ENCODE measurements around the gene UPK1B. TPM values are rescaled to one million over a fixed set of nuclear protein-coding genes. Genes with fewer than 3 reads are reported as not detected.
"Not testable (repeated sequence)": the region's sequence is repeated elsewhere in the genome, so short reads cannot be mapped to it uniquely, and the experiment has no call there.

The UPK1B gene
- total RNA-seq, 2 donors from 2014 or later: not detected

DNA sequence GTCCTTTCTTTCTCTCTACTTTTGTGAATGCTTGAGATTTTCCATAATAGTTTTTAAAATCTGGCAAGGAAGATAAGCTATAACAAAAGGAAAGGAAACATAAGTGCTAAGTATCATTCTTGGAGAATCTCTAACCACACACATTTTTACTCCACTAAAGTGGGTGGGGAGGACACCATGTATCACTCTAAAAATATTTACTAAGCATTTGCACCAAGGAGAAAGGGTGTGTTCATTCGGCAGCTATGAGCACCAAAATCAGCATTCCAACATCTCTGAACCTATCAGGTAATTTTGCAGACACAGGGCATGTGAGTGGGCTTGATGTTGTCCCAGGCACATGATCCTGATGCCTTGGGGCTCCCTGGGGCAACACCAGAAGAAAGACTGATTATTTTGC is 61.8 kb downstream of the UPK1B start:
- H3K9me3 Mint-ChIP-seq: no peaks in the 10 kb centered on the region
- H3K27me3 Mint-ChIP-seq (ENCODE audit: low read depth): no peaks in the 10 kb centered on the region
- H3K36me3 Mint-ChIP-seq (ENCODE audit: insufficient read depth in 2 of 2): peaks cover 4 to 16% of the 10 kb centered on the region in 2 donors
- peaks cover 66% of the 10 kb centered on the region for H3K4me1 Mint-ChIP-seq (ENCODE audit: low read depth)
- peak overlapping the region; percentile 25 to 31 for H3K4me3 Mint-ChIP-seq
- no peak for ATAC-seq (replicated peaks in 1 of 2)
- H3K27ac Mint-ChIP-seq: no peak overlapping the region
- DNase-seq: no peak

GRCh38 chr3:119236756-119237155 is 63.4 kb downstream of the UPK1B start:
- H3K9me3 Mint-ChIP-seq: no peaks in the 10 kb centered on the region
- peaks cover 2 to 13% of the 10 kb centered on the region in 2 donors for H3K36me3 Mint-ChIP-seq (ENCODE audit: insufficient read depth in 2 of 2)
- H3K4me1 Mint-ChIP-seq (ENCODE audit: low read depth): peaks cover 63% of the 10 kb centered on the region
- H3K27ac Mint-ChIP-seq: no peak overlapping the region
- no peaks in the 10 kb centered on the region for H3K27me3 Mint-ChIP-seq (ENCODE audit: low read depth)
- H3K4me3 Mint-ChIP-seq: peak overlapping the region; percentile 41 to 45
- no peak for DNase-seq
- no peak for ATAC-seq (replicated peaks in 1 of 2)

- Mint-ChIP-seq H3K36me3 (ENCODE audit: insufficient read depth in 2 of 2) (peaks cover 2 to 9% of the 10 kb centered on the region in 2 donors), H3K27ac (no peak overlapping the region), H3K9me3 (no peaks in the 10 kb centered on the region), H3K4me1 (ENCODE audit: low read depth) (peaks cover 63% of the 10 kb centered on the region), H3K27me3 (ENCODE audit: low read depth) (no peaks in the 10 kb centered on the region), H3K4me3 (peak overlapping the region in 1 of 2 donors; percentile 41)
- ATAC-seq (replicated peaks in 1 of 2) (no peak), DNase-seq (no peak)
These were observed 63.9 kb downstream of the UPK1B start for GRCh38 chr3:119237299-119237698.

- peaks cover 63% of the 10 kb centered on the region for H3K4me1 Mint-ChIP-seq (ENCODE audit: low read depth)
- peaks cover 2 to 9% of the 10 kb centered on the region in 2 donors for H3K36me3 Mint-ChIP-seq (ENCODE audit: insufficient read depth in 2 of 2)
- H3K4me3 Mint-ChIP-seq: peak overlapping the region; percentile 51 to 99
- no peaks in the 10 kb centered on the region for H3K27me3 Mint-ChIP-seq (ENCODE audit: low read depth)
- DNase-seq: no peak
- no peaks in the 10 kb centered on the region for H3K9me3 Mint-ChIP-seq
- H3K27ac Mint-ChIP-seq: no peak overlapping the region
- no peak for ATAC-seq (replicated peaks in 1 of 2)
These were observed 65.0 kb downstream of the UPK1B start for GRCh38 chr3:119238363-119238762.

DNA sequence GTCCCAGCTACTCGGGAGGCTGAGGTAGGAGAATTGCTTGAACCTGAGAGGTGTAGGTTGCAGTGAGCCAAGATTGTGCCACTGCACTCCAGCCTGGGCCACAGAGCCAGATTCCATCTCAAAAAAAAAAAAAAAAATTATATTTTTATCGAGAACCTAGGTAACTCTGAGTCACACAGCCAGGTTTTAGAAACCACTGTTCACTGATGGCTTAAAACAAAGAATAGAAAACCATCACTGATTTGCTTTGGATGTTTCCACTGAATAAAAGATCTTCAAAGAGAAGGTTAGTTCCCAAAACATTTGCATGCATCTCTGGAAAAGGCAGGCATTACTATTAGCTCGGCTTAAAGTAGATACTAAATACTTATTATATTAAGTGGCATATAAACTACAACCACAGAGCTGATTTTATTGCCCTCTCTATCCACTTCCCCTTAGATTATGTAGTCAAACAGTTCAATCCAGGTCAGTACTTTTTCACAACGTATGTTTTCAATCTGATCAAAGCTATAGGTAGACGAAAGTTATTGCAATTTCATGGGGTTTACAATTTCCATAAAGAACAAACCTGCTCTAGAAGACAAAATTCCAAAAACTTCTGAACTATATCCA is 65.9 kb downstream of the UPK1B start:
- Mint-ChIP-seq H3K27ac (peak overlapping the region; percentile 86), H3K4me1 (ENCODE audit: low read depth) (peaks cover 63% of the 10 kb centered on the region), H3K36me3 (ENCODE audit: insufficient read depth in 2 of 2) (peaks cover 2 to 9% of the 10 kb centered on the region in 2 donors), H3K9me3 (no peaks in the 10 kb centered on the region), H3K27me3 (ENCODE audit: low read depth) (no peaks in the 10 kb centered on the region), H3K4me3 (peak overlapping the region; percentile 83 to 99)
- ATAC-seq (replicated peaks in 1 of 2) (peak in 1 of 2 donors; percentile 29), DNase-seq (no peak)

DNA sequence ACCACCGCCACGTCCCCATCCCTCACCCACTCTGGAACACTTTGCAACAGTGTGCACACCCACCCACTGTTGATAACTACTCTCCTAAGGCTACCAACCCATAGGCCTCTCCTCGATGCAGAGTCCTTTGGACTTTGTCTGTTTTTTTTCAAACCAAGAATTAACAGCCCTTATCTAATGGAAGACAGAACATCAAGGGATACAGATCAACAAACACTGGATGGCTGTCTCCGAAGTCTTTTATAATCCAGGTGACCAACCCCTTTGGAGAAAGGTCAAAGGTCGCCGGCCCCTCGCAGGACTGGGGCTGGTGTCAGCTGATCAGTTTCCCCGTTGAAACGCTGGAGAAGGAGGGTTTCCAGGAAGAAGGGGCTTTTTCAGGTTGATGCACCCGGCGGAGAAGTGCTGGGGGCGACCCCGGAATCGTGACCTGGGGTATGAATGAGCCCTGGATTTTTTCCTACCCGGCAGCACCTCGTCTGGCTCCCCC is 66.7 kb downstream of the UPK1B start:
- Mint-ChIP-seq H3K27ac (peak overlapping the region; percentile 86), H3K36me3 (ENCODE audit: insufficient read depth in 2 of 2) (peaks cover 2 to 9% of the 10 kb centered on the region in 2 donors), H3K4me3 (peak overlapping the region; percentile 83 to 99), H3K4me1 (ENCODE audit: low read depth) (peaks cover 60% of the 10 kb centered on the region), H3K27me3 (ENCODE audit: low read depth) (no peaks in the 10 kb centered on the region), H3K9me3 (no peaks in the 10 kb centered on the region)
- ATAC-seq (replicated peaks in 1 of 2) (peak; percentile 9 to 10), DNase-seq (no peak)

GRCh38 chr3:119240591-119241434 is 67.4 kb downstream of the UPK1B start, which contains the start of gene B4GALT4:
TSS of gene B4GALT4 (minus strand) at chr3:119240878. CDS start at chr3:119230099, 10,779 bp downstream.
- DNase-seq (peak; percentile 84), ATAC-seq (replicated peaks in 1 of 2) (peak; percentile 85 to 88)
- Mint-ChIP-seq H3K9me3 (no peaks in the 10 kb centered on the region), H3K4me3 (peak within 1 kb of the TSS; percentile 83 to 99), H3K36me3 (ENCODE audit: insufficient read depth in 2 of 2) (peaks cover 2 to 7% of the 10 kb centered on the region in 2 donors), H3K4me1 (ENCODE audit: low read depth) (peaks cover 53% of the 10 kb centered on the region), H3K27me3 (ENCODE audit: low read depth) (no peaks in the 10 kb centered on the region), H3K27ac (peak within 1 kb of the TSS; percentile 86)

GRCh38 chr3:119242387-119243057 is 69.1 kb downstream of the UPK1B start:
- peaks cover 36% of the 10 kb centered on the region for H3K4me1 Mint-ChIP-seq (ENCODE audit: low read depth)
- ATAC-seq (replicated peaks in 1 of 2); H3K4me3 Mint-ChIP-seq; DNase-seq; H3K27ac Mint-ChIP-seq; H3K36me3 Mint-ChIP-seq (ENCODE audit: insufficient read depth in 2 of 2); H3K9me3 Mint-ChIP-seq; H3K27me3 Mint-ChIP-seq (ENCODE audit: low read depth): not testable (repeated sequence)

GRCh38 chr3:119243058-119243529 is 69.7 kb downstream of the UPK1B start:
- H3K36me3 Mint-ChIP-seq (ENCODE audit: insufficient read depth in 2 of 2); H3K9me3 Mint-ChIP-seq; ATAC-seq (replicated peaks in 1 of 2); H3K27ac Mint-ChIP-seq; H3K4me3 Mint-ChIP-seq; DNase-seq; H3K27me3 Mint-ChIP-seq (ENCODE audit: low read depth): not testable (repeated sequence)
- H3K4me1 Mint-ChIP-seq (ENCODE audit: low read depth): peaks cover 33% of the 10 kb centered on the region

- Mint-ChIP-seq H3K27me3 (ENCODE audit: low read depth) (no peaks in the 10 kb centered on the region), H3K27ac (no peak overlapping the region), H3K36me3 (ENCODE audit: insufficient read depth in 2 of 2) (peaks cover 3 to 6% of the 10 kb centered on the region in 2 donors), H3K9me3 (peaks cover 3% of the 10 kb centered on the region in 2 donors), H3K4me1 (ENCODE audit: low read depth) (peaks cover 28% of the 10 kb centered on the region), H3K4me3 (no peak overlapping the region)
- DNase-seq: no peak
- no peak for ATAC-seq (replicated peaks in 1 of 2)
These were observed 70.3 kb downstream of the UPK1B start for GRCh38 chr3:119243712-119244111.

GRCh38 chr3:119245778-119246177 is 72.4 kb downstream of the UPK1B start:
- H3K9me3 Mint-ChIP-seq: peaks cover 6% of the 10 kb centered on the region in 2 donors
- H3K27me3 Mint-ChIP-seq (ENCODE audit: low read depth): no peaks in the 10 kb centered on the region
- DNase-seq: no peak

More at GRCh38 chr3:119245778-119246177, 72.4 kb downstream of the UPK1B start:
- H3K4me3 Mint-ChIP-seq: no peak overlapping the region
- ATAC-seq (replicated peaks in 1 of 2): no peak
- H3K27ac Mint-ChIP-seq: no peak overlapping the region
- H3K4me1 Mint-ChIP-seq (ENCODE audit: low read depth): peaks cover 13% of the 10 kb centered on the region
- H3K36me3 Mint-ChIP-seq (ENCODE audit: insufficient read depth in 2 of 2): peaks cover 3 to 8% of the 10 kb centered on the region in 2 donors

Data from activated T-cell treated with anti-CD3 and anti-CD28 coated beads, Interleukin-2, amount 50 U/mL, for 72 hours (primary cell).